Measurements from ENCODE around the gene ADAMTS2.

GRCh38 chr5:179260324-179261070 is 84.8 kb downstream of the ADAMTS2 start:
- no peak for TF ChIP-seq POLR2A (IDR thresholded peaks at IDR 0.05; ENCODE audit: low read depth, low read length)
- TF ChIP-seq SPI1 (IDR thresholded peaks at IDR 0.05; ENCODE audit: low read depth, low read length): no peak
- TF ChIP-seq TAF1 (IDR thresholded peaks at IDR 0.05; ENCODE audit: low read depth, low read length): no peak
- TF ChIP-seq POLR2AphosphoS5 (IDR thresholded peaks at IDR 0.05; ENCODE audit: low read depth, low read length): no peak

Measured in GM12891 (cell line).